NCI-H524 treated with DMSO at 0.1 percent for 48 hours (cell line): ENCODE measurements around the gene CDAN1.
"Not testable (repeated sequence)": the region's sequence is repeated elsewhere in the genome, so short reads cannot be mapped to it uniquely, and the experiment has no call there.

Experiments used
- DNase-seq: peaks from one replicate; lab custom pipeline; 2025; lab: John Stamatoyannopoulos, UW

The CDAN1 gene

GRCh38 chr15:42736793-42737528, at the start of gene CDAN1:
Gene CDAN1, minus strand, starts transcription at chr15:42737128. Its CDS starts 26 bp downstream, at chr15:42737102.
- DNase-seq, result no peak

GRCh38 chr15:42785569-42785968, 48.6 kb upstream of the CDAN1 start:
- DNase-seq, result no peak

- DNase-seq, result no peak
Observed at GRCh38 chr15:42784705-42785104, 47.8 kb upstream of the CDAN1 start.

- no peak for DNase-seq
Observed at GRCh38 chr15:42782716-42783115, 45.8 kb upstream of the CDAN1 start.

- no peak for DNase-seq
Observed at GRCh38 chr15:42775416-42775815, 38.5 kb upstream of the CDAN1 start.

- DNase-seq, result no peak
Observed at GRCh38 chr15:42772901-42773300, 36.0 kb upstream of the CDAN1 start.

GRCh38 chr15:42772144-42772543, 35.2 kb upstream of the CDAN1 start:
- peak; percentile 1 for DNase-seq

GRCh38 chr15:42766109-42766508, 29.2 kb upstream of the CDAN1 start:
- DNase-seq, result not testable (repeated sequence)

- DNase-seq, result not testable (repeated sequence)
Observed at GRCh38 chr15:42764154-42764731, 27.3 kb upstream of the CDAN1 start.

GRCh38 chr15:42761813-42762212, 24.9 kb upstream of the CDAN1 start:
- DNase-seq, result not testable (repeated sequence)

GRCh38 chr15:42760759-42761158, 23.8 kb upstream of the CDAN1 start:
- DNase-seq, result no peak

- DNase-seq, result no peak
Observed at GRCh38 chr15:42759093-42759492, 22.2 kb upstream of the CDAN1 start.

GRCh38 chr15:42750306-42750705, 13.4 kb upstream of the CDAN1 start:
- no peak for DNase-seq

GRCh38 chr15:42749266-42749665, 12.3 kb upstream of the CDAN1 start:
- no peak for DNase-seq

- no peak for DNase-seq
Observed at GRCh38 chr15:42744195-42744594, 7.3 kb upstream of the CDAN1 start.

- DNase-seq, result no peak
Observed at GRCh38 chr15:42742149-42742548, 5.2 kb upstream of the CDAN1 start.

- no peak for DNase-seq
Observed at GRCh38 chr15:42741710-42742109, 4.8 kb upstream of the CDAN1 start.

GRCh38 chr15:42737529-42738328, 801 bp upstream of the CDAN1 start:
- DNase-seq, result no peak

GRCh38 chr15:42736178-42736792, 643 bp downstream of the CDAN1 start:
- no peak for DNase-seq

- DNase-seq, result no peak
Observed at GRCh38 chr15:42735382-42736165, 1.4 kb downstream of the CDAN1 start.

- no peak for DNase-seq
Observed at GRCh38 chr15:42734076-42734672, 2.8 kb downstream of the CDAN1 start.
